Large intestine (tissue), 3 donors: Measurements from ENCODE around the gene ERCC1. TPM values are rescaled to one million over a fixed set of nuclear protein-coding genes. Genes with fewer than 3 reads are reported as not detected.

ENCODE experiments used
- DNase-seq, 2 donors: peaks; one replicate each; pipeline versions ENCODE4 v3.0.0 to v3.0.0-alpha.2; 2013
- H3K27ac ChIP-seq: one replicate; pipeline ENCODE4 v1.5.1; 2013; ENCODE audit warnings: low read length
- H3K27me3 ChIP-seq: 2 replicates; pipeline ENCODE4 v1.6.1; 2013; ENCODE audit warnings: low read length; ENCODE audit not compliant: control insufficient read depth, insufficient read depth
- H3K36me3 ChIP-seq: 2 replicates; pipeline ENCODE4 v1.6.1; 2013; ENCODE audit warnings: low read length; ENCODE audit not compliant: control insufficient read depth, insufficient read depth
- H3K4me1 ChIP-seq: one replicate; pipeline ENCODE4 v1.6.1; 2013; ENCODE audit warnings: low read length; ENCODE audit not compliant: control insufficient read depth, insufficient read depth
- H3K4me3 ChIP-seq: one replicate; pipeline ENCODE4 v1.5.1; 2013; ENCODE audit warnings: low read length
- H3K9me3 ChIP-seq: one replicate; pipeline ENCODE4 v1.6.1; 2013; ENCODE audit warnings: mild to moderate bottlenecking, low read depth, low read length, moderate library complexity; ENCODE audit not compliant: control insufficient read depth
- WGBS: methylation state at CpG from one replicate; pipeline ENCODE4 v1.1.5; 2013; ENCODE audit warnings: low lambda C conversion rate; ENCODE audit not compliant: insufficient coverage; 5-methylcytosine and 5-hydroxymethylcytosine counted together
- polyA plus RNA-seq: library from polyadenylated mRNA; unstranded; fragments of 120-200 nt; gene quantifications from one replicate; pipeline ENCODE4 v1.2.1, GENCODE V29; 2013

The ERCC1 gene
- polyA plus RNA-seq, 1 donor: 66.3 TPM

- no peak for DNase-seq
- no peak overlapping the region for H3K27ac ChIP-seq
- peaks cover 7% of the 10 kb centered on the region for H3K36me3 ChIP-seq
- WGBS: no CpG with 5 or more reads among the region's 4 CpGs
- no peak overlapping the region for H3K4me3 ChIP-seq
- peaks cover 3% of the 10 kb centered on the region for H3K4me1 ChIP-seq
- no peaks in the 10 kb centered on the region for H3K27me3 ChIP-seq
- no peaks in the 10 kb centered on the region for H3K9me3 ChIP-seq
Observed at GRCh38 chr19:45368127-45368526, 55.6 kb downstream of the ERCC1 start.

DNA sequence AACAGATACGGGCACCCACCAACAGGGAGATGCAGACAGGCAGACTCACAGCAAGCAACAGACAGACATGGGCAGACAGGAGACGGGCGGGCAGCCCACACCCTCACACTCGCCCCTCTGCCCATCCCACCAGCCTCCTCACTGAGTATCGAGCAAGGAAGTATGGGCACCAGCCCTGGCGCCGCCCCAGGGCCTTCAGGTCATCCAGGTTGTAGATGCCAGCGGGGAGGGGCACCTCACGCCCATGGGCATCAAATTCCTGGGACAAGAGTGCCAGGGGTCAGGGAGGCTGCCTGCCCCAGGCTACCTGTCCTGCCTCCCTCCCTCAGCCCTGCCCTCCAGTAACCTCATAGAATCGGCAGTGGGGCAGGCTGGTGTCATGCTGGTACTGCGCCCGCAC is 59.0 kb downstream of the ERCC1 start:
- H3K4me3 ChIP-seq: no peak overlapping the region
- no peaks in the 10 kb centered on the region for H3K27me3 ChIP-seq
- H3K36me3 ChIP-seq: peaks cover 17% of the 10 kb centered on the region
- no peaks in the 10 kb centered on the region for H3K9me3 ChIP-seq
- no peak overlapping the region for H3K27ac ChIP-seq
- no peak for DNase-seq
- no CpG with 5 or more reads among the region's 12 CpGs for WGBS
- H3K4me1 ChIP-seq: peaks cover under 1% of the 10 kb centered on the region

GRCh38 chr19:45363861-45364459 is 59.8 kb downstream of the ERCC1 start:
- Histone ChIP-seq H3K27me3 (no peaks in the 10 kb centered on the region), H3K4me3 (no peak overlapping the region), H3K9me3 (no peaks in the 10 kb centered on the region), H3K36me3 (peaks cover 20% of the 10 kb centered on the region), H3K4me1 (no peaks in the 10 kb centered on the region), H3K27ac (no peak overlapping the region)
- WGBS: no CpG with 5 or more reads among the region's 44 CpGs
- DNase-seq: no peak

DNA sequence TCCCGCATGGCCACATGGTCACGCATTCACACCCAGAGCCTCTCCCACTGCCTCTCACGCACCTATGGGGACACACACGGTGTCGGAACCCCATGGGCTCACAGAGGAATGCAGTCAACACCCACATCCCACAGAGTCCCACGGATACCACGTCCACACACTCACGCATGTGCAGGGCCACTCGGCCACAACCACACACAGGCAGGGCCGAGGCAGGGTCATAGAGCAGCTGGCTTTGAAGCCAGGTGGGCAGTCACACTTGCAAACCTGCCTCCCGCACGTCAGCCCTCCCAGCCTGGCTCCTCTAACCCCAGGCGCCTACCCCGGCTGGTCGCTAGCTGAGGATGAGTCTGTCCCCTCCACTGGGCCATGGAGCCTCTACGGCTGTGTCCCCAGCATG is 61.4 kb downstream of the ERCC1 start:
- H3K36me3 ChIP-seq: peaks cover 20% of the 10 kb centered on the region
- no CpG with 5 or more reads among the region's 16 CpGs for WGBS

DNA sequence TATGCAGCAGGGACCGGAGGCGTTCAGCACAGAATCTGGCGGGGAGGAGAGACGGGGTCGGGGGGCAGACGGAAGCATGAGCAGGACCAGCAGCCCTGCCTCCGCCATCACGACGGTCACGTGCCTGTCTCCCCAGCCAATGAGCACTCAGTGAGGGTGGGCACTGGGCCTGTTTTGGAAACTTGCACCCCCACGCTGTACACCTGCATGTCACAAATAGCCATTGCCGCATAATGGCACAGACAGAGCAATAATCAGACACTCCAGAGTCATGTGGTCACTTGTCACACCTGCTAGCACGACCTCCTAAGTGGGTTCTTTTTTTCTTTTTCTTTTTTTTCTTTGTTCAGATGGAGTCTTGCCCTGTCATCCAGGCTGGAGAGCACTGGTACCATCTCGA is 62.1 kb downstream of the ERCC1 start:
- no peak overlapping the region for H3K27ac ChIP-seq
- DNase-seq: no peak
- H3K27me3 ChIP-seq: no peaks in the 10 kb centered on the region
- H3K4me1 ChIP-seq: no peaks in the 10 kb centered on the region
- peaks cover 26% of the 10 kb centered on the region for H3K36me3 ChIP-seq
- no peaks in the 10 kb centered on the region for H3K9me3 ChIP-seq
- H3K4me3 ChIP-seq: no peak overlapping the region
- no CpG with 5 or more reads among the region's 14 CpGs for WGBS

More for the DNA sequence above, 61.4 kb downstream of the ERCC1 start:
- Histone ChIP-seq H3K4me1 (no peaks in the 10 kb centered on the region), H3K27me3 (no peaks in the 10 kb centered on the region), H3K9me3 (no peaks in the 10 kb centered on the region), H3K27ac (no peak overlapping the region), H3K4me3 (no peak overlapping the region)
- DNase-seq: no peak

DNA sequence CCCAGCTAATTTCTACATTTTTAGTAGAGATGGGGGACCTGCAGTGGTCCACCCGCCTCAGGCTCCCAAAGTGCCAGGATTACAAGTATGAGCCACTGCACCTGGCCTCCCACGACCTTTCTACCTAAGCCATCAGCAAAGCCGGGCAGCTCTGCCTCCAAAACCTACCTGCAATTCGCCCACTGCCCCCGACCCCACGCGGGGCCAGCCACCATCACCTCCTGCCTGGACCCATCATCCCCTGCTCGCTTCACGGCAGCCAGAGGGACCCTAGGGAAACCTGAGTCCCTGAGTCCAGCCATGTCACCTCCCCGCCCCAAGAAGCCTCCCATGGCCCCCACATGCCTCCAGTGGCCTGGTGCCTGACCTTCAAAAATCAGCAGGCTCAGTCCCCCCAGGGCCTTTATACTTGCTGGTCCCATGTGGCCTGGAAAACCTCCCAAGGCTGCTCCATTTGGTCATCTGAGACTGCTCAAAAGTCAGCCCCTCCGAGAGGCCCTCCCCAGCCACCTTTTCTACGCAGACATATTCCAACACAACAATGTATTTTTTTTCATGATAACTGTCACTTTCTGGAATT is 65.4 kb downstream of the ERCC1 start:
- H3K36me3 ChIP-seq: peaks cover 37% of the 10 kb centered on the region
- H3K4me1 ChIP-seq: no peaks in the 10 kb centered on the region
- 92% methylated on average over 2 of the region's 12 CpGs for WGBS
- H3K9me3 ChIP-seq: no peaks in the 10 kb centered on the region
- H3K27me3 ChIP-seq: no peaks in the 10 kb centered on the region
- no peak overlapping the region for H3K4me3 ChIP-seq
- H3K27ac ChIP-seq: no peak overlapping the region
- DNase-seq: no peak

DNA sequence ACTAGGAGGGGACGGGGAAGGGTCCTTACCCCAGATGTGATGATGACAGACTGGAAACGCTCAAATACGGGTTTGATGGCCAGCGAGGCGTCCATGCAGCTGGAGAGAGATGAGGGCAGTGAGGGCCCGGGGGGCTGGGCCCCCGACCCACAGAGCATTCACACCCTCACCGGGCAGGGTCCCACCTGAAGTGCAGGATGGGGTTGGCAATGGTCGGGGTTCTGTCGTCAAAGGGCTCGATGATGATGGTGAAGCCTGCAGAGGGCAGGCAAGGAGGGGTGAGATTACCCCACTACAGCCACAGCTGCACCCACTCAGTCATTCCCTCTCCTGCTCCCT is 66.3 kb downstream of the ERCC1 start:
- WGBS: no CpG with 5 or more reads among the region's 11 CpGs
- Histone ChIP-seq H3K9me3 (no peaks in the 10 kb centered on the region), H3K36me3 (peaks cover 40% of the 10 kb centered on the region)

More for the DNA sequence above, 66.3 kb downstream of the ERCC1 start:
- Histone ChIP-seq H3K4me1 (no peaks in the 10 kb centered on the region), H3K27ac (no peak overlapping the region), H3K27me3 (no peaks in the 10 kb centered on the region), H3K4me3 (no peak overlapping the region)
- no peak for DNase-seq

Other genes starting within 250 kb of the ERCC1 start
- gene TRAPPC6A, start 245.7 kb downstream of the ERCC1 start, polyA plus RNA-seq: 50.2 TPM
- 12.1 TPM for gene BLOC1S3, start 245.1 kb downstream of the ERCC1 start, polyA plus RNA-seq
- 1.7 TPM for gene EXOC3L2, start 178.5 kb downstream of the ERCC1 start, polyA plus RNA-seq
- 17.6 TPM for gene MARK4, start 172.6 kb downstream of the ERCC1 start, polyA plus RNA-seq
- gene CKM, start 101.0 kb downstream of the ERCC1 start, polyA plus RNA-seq: 4.9 TPM
- 0.04 TPM for gene KLC3, start 83.2 kb downstream of the ERCC1 start, polyA plus RNA-seq
- gene ERCC2, start 53.3 kb downstream of the ERCC1 start, polyA plus RNA-seq: 18.2 TPM
- gene PPP1R13L, start 18.8 kb downstream of the ERCC1 start, polyA plus RNA-seq: 11.0 TPM
- gene POLR1G, start 17.3 kb downstream of the ERCC1 start, polyA plus RNA-seq: 4.1 TPM
- gene FOSB, start 44.1 kb upstream of the ERCC1 start, polyA plus RNA-seq: 250 TPM
- 6.9 TPM for gene RTN2, start 73.1 kb upstream of the ERCC1 start, polyA plus RNA-seq
- 1.0 TPM for gene PPM1N, start 74.5 kb upstream of the ERCC1 start, polyA plus RNA-seq
- gene VASP, start 83.6 kb upstream of the ERCC1 start, polyA plus RNA-seq: 60.4 TPM
- gene OPA3, start 160.9 kb upstream of the ERCC1 start, polyA plus RNA-seq: 8.7 TPM
- gene GPR4, start 178.3 kb upstream of the ERCC1 start, polyA plus RNA-seq: 0.66 TPM
- gene EML2, start 215.5 kb upstream of the ERCC1 start, polyA plus RNA-seq: 24.4 TPM
- 8.1 TPM for gene GIPR, start 244.3 kb upstream of the ERCC1 start, polyA plus RNA-seq